Astrocyte of the spinal cord (primary cell): ENCODE measurements around the gene ZBED1.

Experiments used
- DNase-seq: peaks from one replicate; pipeline ENCODE4 v3.0.0; 2011; ENCODE audit warnings: low read depth, low spot score
- H3K4me3 ChIP-seq: 2 replicates; pipeline ENCODE4 v1.5.1; 2011; ENCODE audit warnings: low read depth, mild to moderate bottlenecking, low read length, moderate library complexity
- in situ Hi-C: cut with HindIII; loops from 2 replicates; pipeline ENCODE4 v1.10.0; 2017; ENCODE audit warnings: low sequenced_read_pairs
- TF ChIP-seq, protein P1 (sequence below): IDR thresholded peaks from 2 replicates; pipeline ENCODE4 v1.5.1; 2012; ENCODE audit warnings: low read depth, mild to moderate bottlenecking, low read length, inconsistent platforms

The ZBED1 gene

DNA sequence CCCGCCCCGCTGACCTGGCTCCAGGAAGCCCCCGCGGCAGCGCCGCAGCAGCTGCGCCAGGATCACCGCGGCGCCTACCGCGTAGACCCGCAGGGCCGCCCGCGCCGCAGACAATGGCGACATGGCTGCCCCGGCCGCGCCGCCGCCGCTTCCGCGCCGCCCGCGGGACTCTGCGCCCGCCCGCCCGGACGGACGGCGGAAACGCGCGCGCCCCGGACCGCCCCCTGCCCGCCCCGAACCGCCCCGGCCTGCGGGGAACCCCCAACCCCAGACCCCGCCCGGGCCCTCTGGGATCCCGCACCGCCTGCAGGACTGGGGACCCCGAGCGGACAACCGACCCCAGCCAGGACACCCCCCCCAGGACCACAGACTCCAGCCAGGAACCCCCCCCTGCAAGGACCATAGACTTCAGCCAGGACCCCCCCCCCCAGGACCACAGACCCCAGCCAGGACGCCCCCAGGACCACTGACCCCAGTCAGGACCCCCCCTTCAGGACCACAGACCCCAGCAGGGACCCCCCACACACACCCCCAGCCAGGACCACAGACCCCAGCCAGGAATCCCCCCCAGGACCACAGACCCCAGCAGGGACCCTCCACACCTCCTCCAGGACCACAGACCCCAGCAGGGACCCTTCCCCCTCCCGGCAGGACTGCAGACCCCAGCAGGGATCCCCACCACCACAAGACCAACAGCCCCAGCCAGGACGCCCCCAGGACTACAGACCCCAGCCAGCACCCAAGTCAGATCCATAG, at the start of gene ZBED1, which contains the start of gene DHRSX:
Gene ZBED1, minus strand, starts transcription at position 174 of the 756 bp plus-strand sequence. CDS start 10,257 bp downstream, outside the sequence.
Gene DHRSX, minus strand, starts transcription at position 174 of the 756 bp plus-strand sequence. Its CDS starts 51 bp downstream, at position 123.
- H3K4me3 ChIP-seq: peak within 1 kb of the TSS; percentile 68
- in situ Hi-C loops: no loop called here
- no peak for DNase-seq
- TF ChIP-seq, protein P1, sequence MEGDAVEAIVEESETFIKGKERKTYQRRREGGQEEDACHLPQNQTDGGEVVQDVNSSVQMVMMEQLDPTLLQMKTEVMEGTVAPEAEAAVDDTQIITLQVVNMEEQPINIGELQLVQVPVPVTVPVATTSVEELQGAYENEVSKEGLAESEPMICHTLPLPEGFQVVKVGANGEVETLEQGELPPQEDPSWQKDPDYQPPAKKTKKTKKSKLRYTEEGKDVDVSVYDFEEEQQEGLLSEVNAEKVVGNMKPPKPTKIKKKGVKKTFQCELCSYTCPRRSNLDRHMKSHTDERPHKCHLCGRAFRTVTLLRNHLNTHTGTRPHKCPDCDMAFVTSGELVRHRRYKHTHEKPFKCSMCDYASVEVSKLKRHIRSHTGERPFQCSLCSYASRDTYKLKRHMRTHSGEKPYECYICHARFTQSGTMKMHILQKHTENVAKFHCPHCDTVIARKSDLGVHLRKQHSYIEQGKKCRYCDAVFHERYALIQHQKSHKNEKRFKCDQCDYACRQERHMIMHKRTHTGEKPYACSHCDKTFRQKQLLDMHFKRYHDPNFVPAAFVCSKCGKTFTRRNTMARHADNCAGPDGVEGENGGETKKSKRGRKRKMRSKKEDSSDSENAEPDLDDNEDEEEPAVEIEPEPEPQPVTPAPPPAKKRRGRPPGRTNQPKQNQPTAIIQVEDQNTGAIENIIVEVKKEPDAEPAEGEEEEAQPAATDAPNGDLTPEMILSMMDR: no peak

DNA sequence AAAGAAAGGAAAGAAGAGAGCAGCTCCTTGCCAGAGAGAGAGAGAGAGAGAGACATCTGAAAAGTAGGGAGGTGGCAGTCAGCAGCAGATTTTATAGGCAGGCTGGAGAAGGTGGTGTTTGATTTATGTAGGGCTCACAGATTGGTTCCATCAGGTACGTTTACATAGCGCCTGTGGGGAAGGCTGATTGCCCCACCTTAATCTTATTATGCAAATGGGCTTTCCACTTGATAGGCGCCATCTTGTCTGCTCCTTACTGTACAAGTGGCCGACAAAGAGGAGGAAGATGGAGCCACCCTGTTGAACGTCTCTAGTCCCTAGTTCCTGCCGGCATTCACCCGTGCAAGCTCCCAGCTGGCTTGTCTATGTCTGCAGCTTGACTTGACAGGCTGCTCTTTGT, 49.1 kb upstream of the ZBED1 start:
- TF ChIP-seq, protein P1: no peak
- in situ Hi-C loops: no loop called here
- no peak overlapping the region for H3K4me3 ChIP-seq
- no peak for DNase-seq

DNA sequence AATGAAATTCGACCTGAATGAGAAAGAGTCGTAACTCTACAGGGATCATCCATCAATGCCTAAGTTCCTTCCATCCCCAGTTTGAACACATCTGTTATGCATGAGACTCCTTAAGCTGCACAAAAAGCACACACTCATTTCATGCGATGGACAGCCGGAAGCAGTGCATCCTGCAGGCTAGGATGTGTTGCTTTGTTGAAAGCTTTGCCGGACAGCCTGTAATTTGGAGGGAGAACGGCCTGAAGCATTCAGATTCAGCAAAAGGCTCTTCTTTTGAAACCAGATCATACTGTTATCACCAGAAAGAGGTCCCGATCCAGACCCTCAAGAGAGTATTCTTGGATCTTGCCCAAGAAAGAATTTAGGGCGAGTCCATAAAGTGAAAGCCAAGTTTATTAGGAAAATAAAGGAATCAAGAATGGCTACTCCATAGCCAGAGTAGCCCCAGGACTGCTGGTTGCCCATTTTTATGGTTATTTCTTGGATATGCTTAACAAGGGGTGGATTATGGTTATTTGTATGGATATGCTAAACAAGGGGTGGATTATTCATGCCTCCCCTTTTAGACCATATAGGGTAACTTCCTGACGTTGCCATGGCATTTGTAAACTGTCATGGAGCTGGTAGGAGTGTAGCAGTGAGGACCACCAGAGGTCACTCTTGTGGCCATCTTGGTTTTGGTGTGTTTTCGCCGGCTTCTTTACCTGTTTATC, 48.1 kb upstream of the ZBED1 start:
- no peak overlapping the region for H3K4me3 ChIP-seq

DNA sequence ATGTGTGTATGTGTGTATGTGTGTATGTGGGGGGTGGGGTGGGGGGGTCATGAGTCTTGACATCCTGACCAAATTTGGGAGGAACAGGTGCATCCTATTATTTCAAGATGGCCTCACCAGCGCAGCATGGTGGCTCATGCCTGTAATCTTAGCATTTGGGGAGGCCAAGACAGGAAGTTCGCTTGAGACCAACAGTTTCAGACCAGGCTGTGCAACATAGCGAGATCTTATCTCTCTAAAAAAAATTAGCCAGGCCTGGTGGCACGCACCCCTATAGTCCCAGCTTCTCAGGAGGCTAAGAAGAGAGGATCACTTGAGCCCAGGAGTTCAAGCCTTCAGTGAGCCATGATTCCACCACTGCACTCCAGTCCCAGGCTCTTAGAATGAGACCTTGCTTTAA, 47.0 kb upstream of the ZBED1 start:
- in situ Hi-C loops: no loop called here
- DNase-seq: no peak
- no peak overlapping the region for H3K4me3 ChIP-seq
- TF ChIP-seq, protein P1: no peak

More for the DNA sequence above, 48.1 kb upstream of the ZBED1 start:
- in situ Hi-C loops: no loop called here
- TF ChIP-seq, protein P1: no peak
- no peak for DNase-seq

DNA sequence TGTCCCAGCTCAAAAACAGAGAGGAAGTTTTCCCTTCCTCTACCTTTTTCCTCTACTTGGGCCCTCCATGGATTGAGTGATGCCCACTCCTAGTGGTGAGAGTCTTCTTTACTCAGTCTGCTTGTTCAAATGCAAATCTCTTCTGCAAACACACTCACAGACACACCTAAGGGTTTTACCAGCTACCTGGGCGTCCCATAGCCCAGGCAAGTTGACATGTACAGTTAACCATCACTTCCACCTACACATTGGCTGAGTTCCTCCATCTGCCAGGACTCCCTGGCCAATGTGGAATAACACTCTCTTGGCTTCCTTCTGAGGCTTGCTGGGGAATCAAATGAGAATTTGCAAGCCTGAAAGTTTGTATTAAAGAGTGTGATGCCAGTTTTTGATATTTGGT, 45.7 kb upstream of the ZBED1 start:
- in situ Hi-C loops: no loop called here

DNA sequence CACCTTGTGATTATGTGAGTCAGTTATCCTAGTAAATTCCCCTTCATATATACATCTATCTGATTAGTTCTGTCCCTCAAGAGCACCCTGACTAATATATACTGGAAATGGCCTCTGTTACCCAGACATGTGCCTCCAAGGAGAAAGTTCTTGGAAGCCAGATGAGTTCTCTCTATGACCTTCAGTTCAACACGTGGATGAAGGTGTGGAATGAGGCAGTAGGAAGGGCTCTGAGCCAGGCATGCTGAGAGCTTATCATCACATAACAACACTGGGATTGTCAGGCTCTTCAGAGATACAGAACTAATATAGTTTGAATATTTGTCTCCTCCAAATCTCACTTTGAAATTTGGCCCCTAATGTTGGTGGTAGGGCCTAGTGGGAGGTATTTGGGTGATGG, 44.4 kb upstream of the ZBED1 start:
- in situ Hi-C loops: no loop called here
- H3K4me3 ChIP-seq: no peak overlapping the region
- DNase-seq: no peak
- TF ChIP-seq, protein P1: no peak

More for the DNA sequence above, 45.7 kb upstream of the ZBED1 start:
- TF ChIP-seq, protein P1: no peak
- no peak for DNase-seq
- no peak overlapping the region for H3K4me3 ChIP-seq
